Measurements from ENCODE around the gene SUGP2.

Gene SUGP2

GRCh38 chr19:18948976-18949356 lies 84.4 kb downstream of the SUGP2 start:
- DNase-seq = no peak

DNA sequence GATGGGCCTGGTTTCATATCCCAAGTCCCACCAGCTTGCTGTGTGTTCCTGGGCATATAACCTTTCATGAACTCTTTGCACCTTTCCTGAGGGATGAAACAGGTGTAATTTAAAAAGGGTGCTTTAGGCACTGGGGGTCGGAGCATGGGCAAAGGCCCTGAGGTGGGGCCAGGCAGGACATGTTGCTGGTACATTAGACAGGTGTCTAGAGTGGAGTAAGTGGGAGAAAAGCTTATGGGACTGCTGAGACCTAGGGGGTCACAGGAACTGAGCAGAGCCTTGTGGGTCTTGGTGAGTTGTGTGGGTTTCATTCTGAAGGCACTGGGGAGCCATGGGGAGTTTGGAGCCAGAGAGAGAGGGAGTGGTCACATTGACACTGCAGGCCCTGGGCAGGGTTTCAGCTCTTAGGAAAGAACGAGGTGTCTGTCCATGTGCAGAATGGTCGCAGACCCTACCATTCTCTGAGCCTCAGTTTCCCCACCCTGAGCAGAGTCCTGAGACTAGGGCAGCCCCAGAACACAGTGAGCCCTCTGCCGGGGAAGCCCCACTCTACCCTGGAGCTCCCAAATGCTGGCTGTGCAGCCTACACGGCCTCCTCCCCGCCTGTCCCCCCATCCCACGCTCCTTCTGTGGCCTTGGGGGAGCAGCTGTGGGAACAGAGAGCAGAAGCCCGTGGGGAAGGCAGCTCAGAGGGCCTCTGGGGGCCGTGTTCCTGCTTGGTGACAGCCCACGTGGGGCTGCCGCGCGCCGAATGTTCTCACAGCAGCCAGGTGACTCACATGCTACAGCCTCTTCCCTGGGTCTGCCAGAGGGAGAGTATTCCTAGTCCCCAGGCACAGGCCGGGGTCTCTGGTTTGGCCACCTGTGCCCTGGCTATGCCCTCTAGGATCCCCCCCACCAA lies 85.0 kb downstream of the SUGP2 start:
- no peak for DNase-seq

- peak; percentile 24 for DNase-seq
Measured at GRCh38 chr19:18946918-18947317, 86.4 kb downstream of the SUGP2 start.

DNA sequence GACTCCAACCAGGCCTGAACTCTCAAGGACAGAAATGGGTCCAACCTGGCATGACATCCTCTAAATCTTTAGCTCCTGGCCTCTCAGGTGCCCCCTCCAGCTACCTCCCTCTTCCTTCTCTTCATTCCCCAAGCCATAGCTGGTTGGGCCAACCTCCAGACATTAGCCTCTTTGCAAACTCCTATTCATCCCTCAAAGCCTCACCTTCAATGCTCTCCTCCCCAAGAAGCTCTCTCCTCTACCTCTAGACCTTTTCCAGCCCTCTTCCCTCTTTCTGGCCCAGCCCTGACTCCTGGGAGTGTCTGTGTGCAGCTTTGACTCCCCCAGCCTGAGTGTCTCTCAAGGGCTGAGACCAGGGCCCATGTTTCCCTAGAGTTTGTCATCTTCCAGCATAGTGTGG lies 87.0 kb downstream of the SUGP2 start:
- no peak for DNase-seq

GRCh38 chr19:18945297-18945696 lies 88.0 kb downstream of the SUGP2 start:
- no peak for DNase-seq

- no peak for DNase-seq
Measured at GRCh38 chr19:18943465-18943864, 89.9 kb downstream of the SUGP2 start.

DNA sequence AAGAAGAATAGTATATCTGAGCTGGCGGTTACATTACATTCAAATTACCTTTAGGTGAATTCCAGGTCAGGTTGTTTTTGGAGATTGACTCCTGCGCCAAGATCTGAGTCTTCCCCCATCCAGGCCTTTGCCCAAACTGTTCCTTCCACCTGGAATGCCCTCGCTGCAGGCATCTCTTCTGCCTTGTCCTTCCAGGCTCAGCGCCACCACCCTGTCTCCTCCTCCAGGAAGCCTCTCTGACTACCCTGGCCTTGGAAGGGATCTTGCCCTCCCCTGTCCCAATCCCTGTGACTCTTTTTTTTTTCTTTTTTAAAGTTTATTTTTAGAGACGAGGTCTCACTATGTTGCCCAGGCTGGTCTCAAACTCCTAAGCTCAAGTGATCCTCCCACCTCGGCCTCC lies 90.6 kb downstream of the SUGP2 start:
- DNase-seq = no peak

DNA sequence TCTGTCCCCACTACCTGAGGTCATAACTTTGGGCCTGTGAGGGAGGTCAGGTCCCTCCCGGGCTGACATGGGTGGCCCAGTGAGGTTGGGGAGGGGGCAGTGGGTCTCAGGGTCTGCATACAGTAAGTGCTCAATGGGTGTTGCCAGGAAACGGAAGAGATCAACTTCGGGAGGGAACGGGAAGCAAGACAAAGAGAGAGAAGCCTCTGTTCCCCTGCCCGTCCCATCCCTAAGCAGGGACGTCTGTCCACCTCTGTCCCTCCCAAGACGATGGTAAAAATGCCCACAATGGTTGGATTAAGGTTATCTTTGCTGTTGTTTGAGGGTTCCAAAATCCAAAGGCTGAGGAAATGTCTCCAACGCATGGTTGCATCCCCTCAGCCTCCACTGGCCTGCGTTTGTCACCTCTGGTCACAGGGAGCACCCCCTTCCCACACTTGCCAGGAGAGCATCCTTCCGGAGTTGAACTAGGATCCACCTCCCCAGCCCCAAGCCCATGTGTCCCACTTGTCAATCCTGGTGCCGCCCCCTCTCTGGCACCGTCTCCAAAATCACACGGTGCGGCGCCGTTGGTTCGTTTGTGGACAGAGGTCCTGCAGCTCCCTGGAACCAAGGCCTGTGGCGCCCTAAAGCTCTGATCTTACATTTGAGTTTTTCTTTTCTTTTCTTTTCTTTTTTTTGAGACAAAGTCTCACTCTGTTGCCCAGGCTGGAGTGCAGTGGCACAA lies 91.5 kb downstream of the SUGP2 start:
- no peak for DNase-seq

Measured in NCI-H2171 (cell line).